Testis (tissue), 3 donors: Measurements from ENCODE around the gene ADORA1. TPM values are rescaled to one million over a fixed set of nuclear protein-coding genes. Genes with fewer than 3 reads are reported as not detected.

Experiments used
- DNase-seq: peaks from one replicate; pipeline ENCODE4 v3.0.0-alpha.2; 2019
- H3K27ac ChIP-seq, 2 donors: fragments of 200-600 bp; sonication (generic); one replicate each; pipeline ENCODE4 v1.5.1; 2019
- H3K27me3 ChIP-seq: fragments of 200-600 bp; sonication (generic); one replicate; pipeline ENCODE4 v1.5.1; 2019
- H3K36me3 ChIP-seq: fragments of 200-600 bp; sonication (generic); one replicate; pipeline ENCODE4 v1.5.1; 2017; ENCODE audit warnings: low read depth; ENCODE audit errors: missing control alignments
- H3K4me1 ChIP-seq: fragments of 200-600 bp; sonication (generic); one replicate; pipeline ENCODE4 v1.5.1; 2019
- H3K4me3 ChIP-seq, 2 donors: fragments of 200-600 bp; sonication (generic); one replicate each; pipeline ENCODE4 v1.5.1; 2017 to 2019
- H3K9me3 ChIP-seq: fragments of 200-600 bp; sonication (generic); one replicate; pipeline ENCODE4 v1.5.1; 2017
- POLR2A ChIP-seq: fragments of 450-650 bp; IDR thresholded peaks from one replicate; pipeline ENCODE4 v1.6.1; 2017; ENCODE audit warnings: antibody characterized with exemption, mild to moderate bottlenecking, moderate library complexity
- WGBS, 2 donors: methylation state at CpG; one replicate each; pipeline ENCODE4 v1.1.5; 2018; 5-methylcytosine and 5-hydroxymethylcytosine counted together
- intact Hi-C: fragments of 100-400 bp; cut with DNase I; formaldehyde crosslinking; loops from one replicate; pipeline ENCODE4 v1.15.1; 2023; ENCODE audit warnings: low total_unique reads
- polyA plus RNA-seq: library from polyadenylated mRNA; stranded (reverse); fragments of 350-450 nt; fragmentation: Illumina TruSeq; extraction: RNeasy Lipid Tissue Mini Kit (QIAGEN cat#74804); gene quantifications from one replicate; pipeline ENCODE4 v1.2.3, GENCODE V29; 2014; ENCODE audit warnings: low read depth, low replicate concordance; ENCODE audit not compliant: insufficient read depth
- total RNA-seq, 2 donors: library from RNA; depleted of rRNA; stranded (reverse); fragments of >200 nt; gene quantifications; one replicate each; pipeline ENCODE4 v1.2.3, GENCODE V29; 2016
- TF ChIP-seq, protein P1 (sequence below), 3 experiments: fragments of 450-650 bp in 2 of 3; fragments of 200-600 bp in 1 of 3; sonication (generic) in 1 of 3; IDR thresholded peaks; one replicate each; pipeline ENCODE4 v1.5.1; 2016 to 2019; ENCODE audit warnings: antibody characterized with exemption in 3 of 3, mild to moderate bottlenecking in 2 of 3, moderate library complexity in 1 of 3

Gene ADORA1
- total and polyA plus RNA-seq, 3 donors from 2014 or later = 43.2 to 68.6 (median 61.9) TPM

GRCh38 chr1:203101813-203102634, 25.5 kb upstream of the ADORA1 start:
- intact Hi-C loops = no loop called here
- no peak overlapping the region for H3K27ac ChIP-seq
- DNase-seq = no peak
- H3K4me1 ChIP-seq = peaks cover 8% of the 10 kb centered on the region
- no peaks in the 10 kb centered on the region for H3K27me3 ChIP-seq
- TF ChIP-seq POLR2A = no peak
- TF ChIP-seq, protein P1, sequence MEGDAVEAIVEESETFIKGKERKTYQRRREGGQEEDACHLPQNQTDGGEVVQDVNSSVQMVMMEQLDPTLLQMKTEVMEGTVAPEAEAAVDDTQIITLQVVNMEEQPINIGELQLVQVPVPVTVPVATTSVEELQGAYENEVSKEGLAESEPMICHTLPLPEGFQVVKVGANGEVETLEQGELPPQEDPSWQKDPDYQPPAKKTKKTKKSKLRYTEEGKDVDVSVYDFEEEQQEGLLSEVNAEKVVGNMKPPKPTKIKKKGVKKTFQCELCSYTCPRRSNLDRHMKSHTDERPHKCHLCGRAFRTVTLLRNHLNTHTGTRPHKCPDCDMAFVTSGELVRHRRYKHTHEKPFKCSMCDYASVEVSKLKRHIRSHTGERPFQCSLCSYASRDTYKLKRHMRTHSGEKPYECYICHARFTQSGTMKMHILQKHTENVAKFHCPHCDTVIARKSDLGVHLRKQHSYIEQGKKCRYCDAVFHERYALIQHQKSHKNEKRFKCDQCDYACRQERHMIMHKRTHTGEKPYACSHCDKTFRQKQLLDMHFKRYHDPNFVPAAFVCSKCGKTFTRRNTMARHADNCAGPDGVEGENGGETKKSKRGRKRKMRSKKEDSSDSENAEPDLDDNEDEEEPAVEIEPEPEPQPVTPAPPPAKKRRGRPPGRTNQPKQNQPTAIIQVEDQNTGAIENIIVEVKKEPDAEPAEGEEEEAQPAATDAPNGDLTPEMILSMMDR (IDR thresholded peaks at IDR 0.05) = no peak
- no peaks in the 10 kb centered on the region for H3K9me3 ChIP-seq
- no peak overlapping the region for H3K4me3 ChIP-seq
- 35 to 51% methylated on average over 6 of the region's 6 CpGs for WGBS, 2 donors
- no peaks in the 10 kb centered on the region for H3K36me3 ChIP-seq

DNA sequence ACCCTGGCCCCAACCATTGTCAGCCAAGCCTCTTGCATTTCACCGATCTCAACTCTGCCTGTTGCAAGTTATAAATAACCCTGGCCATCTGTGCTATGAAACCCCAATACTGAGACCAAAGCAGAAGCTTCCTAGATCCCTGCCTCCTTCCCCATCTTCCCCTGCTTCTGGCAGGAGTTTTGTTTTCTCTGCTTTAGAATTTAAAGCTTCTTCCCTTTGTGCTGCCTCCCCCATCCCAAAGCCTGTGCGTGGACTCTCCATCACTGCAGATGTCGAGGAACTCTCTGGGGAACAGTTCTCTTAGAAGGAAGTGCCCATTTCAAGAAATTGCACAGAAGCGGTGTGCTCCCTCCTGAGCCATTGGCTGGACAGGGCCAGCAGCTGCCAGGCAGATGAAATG, 24.3 kb upstream of the ADORA1 start:
- no peak overlapping the region for H3K27ac ChIP-seq
- intact Hi-C loops = no loop called here
- no peak for TF ChIP-seq POLR2A
- TF ChIP-seq, protein P1 (IDR thresholded peaks at IDR 0.05) = no peak
- H3K36me3 ChIP-seq = no peaks in the 10 kb centered on the region
- 60 to 61% methylated on average over 4 of the region's 4 CpGs for WGBS, 2 donors
- DNase-seq = no peak
- no peak overlapping the region for H3K4me3 ChIP-seq
- H3K27me3 ChIP-seq = no peaks in the 10 kb centered on the region
- no peaks in the 10 kb centered on the region for H3K9me3 ChIP-seq
- H3K4me1 ChIP-seq = peaks cover 8% of the 10 kb centered on the region

- no peak for DNase-seq
Observed at GRCh38 chr1:203103829-203104495, 23.6 kb upstream of the ADORA1 start.

DNA sequence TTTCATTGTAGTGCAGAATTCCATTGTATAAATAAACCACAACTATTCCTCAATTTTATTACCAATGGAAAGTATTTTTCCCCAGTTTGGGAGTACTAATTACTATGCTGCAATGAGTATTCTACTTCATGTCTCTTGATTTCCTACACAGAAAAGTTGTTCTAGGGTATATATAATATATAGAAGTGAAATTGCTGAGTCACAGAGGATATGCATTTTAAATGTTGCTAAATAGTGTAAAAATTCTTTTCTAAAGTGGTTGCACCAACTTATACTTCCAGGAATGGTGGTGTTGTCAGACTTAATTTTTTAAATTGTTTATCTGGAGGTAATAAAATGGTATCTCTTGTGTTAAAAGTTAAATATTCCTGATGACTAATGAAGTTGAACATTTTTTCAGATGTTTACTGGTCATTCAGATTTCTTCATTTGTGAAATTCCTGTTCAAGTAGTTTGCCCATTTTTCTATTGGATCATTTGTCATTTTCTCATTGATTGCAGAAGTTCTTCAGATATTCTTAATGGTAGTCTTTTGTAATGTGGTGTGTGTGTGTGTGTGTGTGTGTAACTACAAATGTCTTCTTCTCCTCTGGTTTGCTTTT, 22.6 kb upstream of the ADORA1 start:
- H3K36me3 ChIP-seq = no peaks in the 10 kb centered on the region
- H3K4me1 ChIP-seq = peaks cover 8% of the 10 kb centered on the region
- no peaks in the 10 kb centered on the region for H3K27me3 ChIP-seq
- no peaks in the 10 kb centered on the region for H3K9me3 ChIP-seq
- intact Hi-C loops = no loop called here
- no peak overlapping the region for H3K27ac ChIP-seq
- no peak overlapping the region for H3K4me3 ChIP-seq
- TF ChIP-seq, protein P1 (IDR thresholded peaks at IDR 0.05) = no peak
- no peak for TF ChIP-seq POLR2A
- no peak for DNase-seq

More at GRCh38 chr1:203103829-203104495, 23.6 kb upstream of the ADORA1 start:
- WGBS, 2 donors = 81 to 86% methylated on average over 6 of the region's 6 CpGs
- intact Hi-C loops = no loop called here
- Histone ChIP-seq H3K36me3 (no peaks in the 10 kb centered on the region), H3K4me3 (no peak overlapping the region), H3K27me3 (no peaks in the 10 kb centered on the region), H3K9me3 (no peaks in the 10 kb centered on the region), H3K27ac (no peak overlapping the region), H3K4me1 (peaks cover 8% of the 10 kb centered on the region)
- TF ChIP-seq POLR2A = no peak

DNA sequence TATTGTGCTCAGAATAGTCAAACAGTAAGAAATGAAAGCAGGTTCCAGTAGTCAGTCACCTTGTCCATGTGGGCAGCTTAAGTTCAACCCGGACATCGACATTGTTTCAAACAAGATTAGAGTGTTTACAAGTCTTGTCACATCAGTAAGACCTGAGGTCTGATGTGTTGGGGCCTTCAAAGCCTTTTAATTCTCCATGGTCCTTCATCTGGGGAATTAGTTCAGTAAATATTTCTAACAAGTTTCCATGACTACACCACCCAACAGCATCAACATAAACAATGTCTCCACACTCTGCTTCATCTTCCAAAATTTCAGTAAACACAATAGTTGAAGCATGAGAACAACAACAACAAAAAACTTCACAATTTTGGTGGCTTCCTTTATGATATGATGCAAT, 15.1 kb upstream of the ADORA1 start:
- TF ChIP-seq POLR2A = no peak
- TF ChIP-seq, protein P1 (IDR thresholded peaks at IDR 0.05) = no peak
- no peaks in the 10 kb centered on the region for H3K9me3 ChIP-seq
- no peaks in the 10 kb centered on the region for H3K27me3 ChIP-seq
- DNase-seq = no peak
- H3K36me3 ChIP-seq = no peaks in the 10 kb centered on the region
- intact Hi-C loops = no loop called here
- no peak overlapping the region for H3K4me3 ChIP-seq
- H3K27ac ChIP-seq = no peak overlapping the region
- WGBS, 2 donors = 45 to 47% methylated on average over 2 of the region's 2 CpGs
- no peaks in the 10 kb centered on the region for H3K4me1 ChIP-seq
